MM.1S (cell line): ENCODE data around the gene VAV3.

Experiments used
- DNase-seq: peaks from one replicate; pipeline ENCODE4 v3.0.0-alpha.2; 2015
- H2AFZ ChIP-seq: fragments of 300-600 bp; sonication (generic); 2 replicates; pipeline ENCODE4 v1.6.0; 2016; ENCODE audit warnings: antibody characterized with exemption, low read length
- H3F3A ChIP-seq: fragments of 300-600 bp; sonication (generic); 2 replicates; pipeline ENCODE4 v1.6.1; 2016; ENCODE audit warnings: mild to moderate bottlenecking, antibody characterized with exemption, low read length, moderate library complexity, mixed read lengths; ENCODE audit not compliant: insufficient read depth
- H3K27ac ChIP-seq: fragments of 300-600 bp; sonication (generic); 2 replicates; pipeline ENCODE4 v1.5.1; 2016; ENCODE audit warnings: mild to moderate bottlenecking, low read length
- H3K27me3 ChIP-seq: fragments of 300-600 bp; sonication (generic); replicated peaks from 2 replicates; pipeline ENCODE4 v1.6.0; 2016; ENCODE audit warnings: low read length; ENCODE audit not compliant: insufficient read depth
- H3K36me3 ChIP-seq: fragments of 300-600 bp; sonication (generic); replicated peaks from 2 replicates; pipeline ENCODE4 v1.6.1; 2016; ENCODE audit warnings: mild to moderate bottlenecking, low read length, mixed read lengths; ENCODE audit not compliant: insufficient read depth
- H3K4me1 ChIP-seq: fragments of 300-600 bp; sonication (generic); 2 replicates; pipeline ENCODE4 v1.6.1; 2016; ENCODE audit warnings: low read length, mixed read lengths
- H3K4me2 ChIP-seq: fragments of 300-600 bp; sonication (generic); 2 replicates; pipeline ENCODE4 v1.6.0; 2016; ENCODE audit warnings: low read depth, low read length
- H3K4me3 ChIP-seq: fragments of 300-600 bp; sonication (generic); 2 replicates; pipeline ENCODE4 v1.5.1; 2016; ENCODE audit warnings: low read length, mixed read lengths
- H3K79me2 ChIP-seq: fragments of 300-600 bp; sonication (generic); 2 replicates; pipeline ENCODE4 v1.6.1; 2016; ENCODE audit warnings: mixed run types, low read length, mixed read lengths
- H3K9ac ChIP-seq: fragments of 300-600 bp; sonication (generic); 2 replicates; pipeline ENCODE4 v1.6.1; 2016; ENCODE audit warnings: low read length, mixed read lengths
- H3K9me2 ChIP-seq: fragments of 300-600 bp; sonication (generic); replicated peaks from 2 replicates; pipeline ENCODE4 v1.6.1; 2016; ENCODE audit warnings: mild to moderate bottlenecking, low read length, mixed read lengths; ENCODE audit not compliant: insufficient read depth
- H3K9me3 ChIP-seq: fragments of 300-600 bp; sonication (generic); replicated peaks from 2 replicates; pipeline ENCODE4 v1.6.1; 2016; ENCODE audit warnings: mild to moderate bottlenecking, low read length, mixed read lengths; ENCODE audit not compliant: insufficient read depth
- H4K20me1 ChIP-seq: fragments of 300-600 bp; sonication (generic); 2 replicates; pipeline ENCODE4 v1.6.1; 2016; ENCODE audit warnings: mild to moderate bottlenecking, low read length, moderate library complexity, mixed read lengths; ENCODE audit not compliant: insufficient read depth
- CTCF ChIP-seq: fragments of 300-600 bp; sonication (generic); IDR thresholded peaks from 2 replicates; pipeline ENCODE4 v1.5.1; 2016; ENCODE audit warnings: antibody characterized with exemption, low read length, mixed read lengths
- EZH2 ChIP-seq: fragments of 300-600 bp; sonication (generic); optimal IDR thresholded peaks from 2 replicates; pipeline ENCODE3; 2017; ENCODE audit warnings: low read depth, mild to moderate bottlenecking, antibody characterized with exemption, low read length, mixed read lengths
- EZH2phosphoT487 ChIP-seq: fragments of 300-600 bp; sonication (generic); IDR thresholded peaks from 2 replicates; pipeline ENCODE4 v1.6.1; 2018; ENCODE audit warnings: antibody characterized with exemption, low read length

The VAV3 gene

GRCh38 chr1:107536266-107536665 is 428.7 kb downstream of the VAV3 start:
- no peaks in the 10 kb centered on the region for H3K36me3 ChIP-seq
- H3K4me1 ChIP-seq: no peaks in the 10 kb centered on the region
- H3K9me2 ChIP-seq: no peaks in the 10 kb centered on the region
- H3K4me2 ChIP-seq: no peak overlapping the region
- no peak overlapping the region for H2AFZ ChIP-seq
- no peak for TF ChIP-seq CTCF
- TF ChIP-seq EZH2phosphoT487: no peak
- TF ChIP-seq EZH2: no peak
- H3F3A ChIP-seq: no peaks in the 10 kb centered on the region
- H3K27ac ChIP-seq: no peak overlapping the region
- no peaks in the 10 kb centered on the region for H3K27me3 ChIP-seq
- H3K79me2 ChIP-seq: no peaks in the 10 kb centered on the region
- no peaks in the 10 kb centered on the region for H4K20me1 ChIP-seq
- DNase-seq: no peak
- no peak overlapping the region for H3K9ac ChIP-seq
- H3K9me3 ChIP-seq: no peaks in the 10 kb centered on the region
- no peak overlapping the region for H3K4me3 ChIP-seq

GRCh38 chr1:107535091-107535490 is 429.9 kb downstream of the VAV3 start:
- H3K4me1 ChIP-seq: no peaks in the 10 kb centered on the region
- DNase-seq: peak; percentile 35
- H2AFZ ChIP-seq: no peak overlapping the region
- no peaks in the 10 kb centered on the region for H3F3A ChIP-seq
- no peak overlapping the region for H3K9ac ChIP-seq
- no peaks in the 10 kb centered on the region for H4K20me1 ChIP-seq
- H3K36me3 ChIP-seq: no peaks in the 10 kb centered on the region
- no peak overlapping the region for H3K4me3 ChIP-seq
- H3K27ac ChIP-seq: no peak overlapping the region
- no peaks in the 10 kb centered on the region for H3K9me2 ChIP-seq
- TF ChIP-seq EZH2: no peak
- TF ChIP-seq CTCF: no peak
- no peak for TF ChIP-seq EZH2phosphoT487
- H3K27me3 ChIP-seq: no peaks in the 10 kb centered on the region
- no peaks in the 10 kb centered on the region for H3K9me3 ChIP-seq
- no peak overlapping the region for H3K4me2 ChIP-seq
- H3K79me2 ChIP-seq: no peaks in the 10 kb centered on the region

GRCh38 chr1:107534632-107535031 is 430.3 kb downstream of the VAV3 start:
- Histone ChIP-seq H4K20me1 (no peaks in the 10 kb centered on the region), H3K79me2 (no peaks in the 10 kb centered on the region), H3K4me1 (no peaks in the 10 kb centered on the region), H3K4me3 (no peak overlapping the region), H3K27ac (no peak overlapping the region), H3K9me2 (no peaks in the 10 kb centered on the region), H3F3A (no peaks in the 10 kb centered on the region), H3K9ac (no peak overlapping the region), H3K4me2 (no peak overlapping the region), H3K36me3 (no peaks in the 10 kb centered on the region), H3K9me3 (no peaks in the 10 kb centered on the region), H3K27me3 (no peaks in the 10 kb centered on the region), H2AFZ (no peak overlapping the region)
- TF ChIP-seq EZH2phosphoT487: no peak
- no peak for TF ChIP-seq CTCF
- no peak for TF ChIP-seq EZH2
- no peak for DNase-seq
